Measurements from ENCODE around the gene XPNPEP1.
"Not testable (repeated sequence)": the region's sequence is repeated elsewhere in the genome, so short reads cannot be mapped to it uniquely, and the experiment has no call there.

DNA sequence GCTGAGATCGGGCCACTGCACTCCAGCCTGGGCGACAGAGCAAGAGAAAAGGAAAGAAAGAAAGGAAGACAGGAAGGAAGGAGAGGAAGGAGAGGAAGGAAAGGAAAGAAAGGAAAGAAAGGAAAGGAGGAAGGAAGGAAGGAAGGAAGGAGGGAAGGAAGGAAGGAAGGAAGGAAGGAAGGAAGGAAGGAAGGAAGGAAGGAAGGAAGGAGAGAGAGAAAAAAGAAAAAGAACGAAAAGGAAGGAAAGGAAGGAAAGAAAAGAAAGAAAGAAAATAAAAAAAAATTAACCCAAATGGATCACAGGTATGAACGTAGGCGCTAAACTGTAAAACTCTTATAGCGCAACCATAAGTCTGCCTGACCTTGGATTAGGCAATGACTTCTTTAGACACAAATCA is 4.6 kb downstream of the XPNPEP1 start:
- not testable (repeated sequence) for TF ChIP-seq POLR2A, CTCF, POLR2AphosphoS5 (IDR thresholded peaks at IDR 0.05)
